H9 (cell line): ENCODE measurements around the gene RASSF7. TPM values are rescaled to one million over a fixed set of nuclear protein-coding genes. Genes with fewer than 3 reads are reported as not detected.

ENCODE experiments used
- DNase-seq: peaks from one replicate; pipeline ENCODE4 v3.0.0-alpha.2; 2017
- H2AFZ ChIP-seq: one replicate; pipeline ENCODE4 v1.6.1; 2013; ENCODE audit warnings: mild to moderate bottlenecking, low read length, control low read depth, moderate library complexity
- H2AK5ac ChIP-seq: 2 replicates; pipeline ENCODE4 v1.6.1; 2013; ENCODE audit warnings: low read length, control low read depth, mixed read lengths; ENCODE audit not compliant: insufficient read length
- H2BK120ac ChIP-seq: one replicate; pipeline ENCODE4 v1.6.1; 2013; ENCODE audit warnings: low read depth, mild to moderate bottlenecking, low read length, control low read depth, inconsistent platforms; ENCODE audit not compliant: poor library complexity, severe bottlenecking
- H2BK12ac ChIP-seq: 2 replicates; pipeline ENCODE4 v1.6.1; 2013; ENCODE audit warnings: low read length, control low read depth, mixed read lengths, low read depth; ENCODE audit not compliant: insufficient read length
- H2BK15ac ChIP-seq: 2 replicates; pipeline ENCODE4 v1.6.1; 2013; ENCODE audit warnings: low read depth, low read length, control low read depth
- H2BK20ac ChIP-seq: one replicate; pipeline ENCODE4 v1.6.1; 2013; ENCODE audit warnings: low read depth, mild to moderate bottlenecking, low read length, control low read depth, inconsistent platforms; ENCODE audit not compliant: poor library complexity, severe bottlenecking
- H2BK5ac ChIP-seq: 2 replicates; pipeline ENCODE4 v1.6.1; 2013; ENCODE audit warnings: low read length, control low read depth, mixed read lengths; ENCODE audit not compliant: insufficient read length
- H3K14ac ChIP-seq: 2 replicates; pipeline ENCODE4 v1.6.1; 2013; ENCODE audit warnings: low read length, control low read depth; ENCODE audit not compliant: insufficient read depth
- H3K18ac ChIP-seq: 2 replicates; pipeline ENCODE4 v1.6.1; 2013; ENCODE audit warnings: low read depth, mild to moderate bottlenecking, mixed read lengths, low read length, control low read depth; ENCODE audit not compliant: insufficient read length
- H3K23ac ChIP-seq: 2 replicates; pipeline ENCODE4 v1.6.1; 2013; ENCODE audit warnings: low read length, control low read depth, mixed read lengths, low read depth; ENCODE audit not compliant: insufficient read length
- H3K23me2 ChIP-seq: 2 replicates; pipeline ENCODE4 v1.6.1; 2013; ENCODE audit warnings: low read depth, mild to moderate bottlenecking, mixed read lengths, low read length, control low read depth; ENCODE audit not compliant: insufficient read length, poor library complexity, severe bottlenecking
- H3K27ac ChIP-seq: 2 replicates; pipeline ENCODE4 v1.5.1; 2013; ENCODE audit warnings: low read length, control low read depth, mixed read lengths, low read depth; ENCODE audit not compliant: insufficient read length
- H3K27me3 ChIP-seq: 2 replicates; pipeline ENCODE4 v1.6.1; 2013; ENCODE audit warnings: low read length, control low read depth, inconsistent platforms; ENCODE audit not compliant: insufficient read depth
- H3K4ac ChIP-seq: 2 replicates; pipeline ENCODE4 v1.6.1; 2013; ENCODE audit warnings: low read depth, mild to moderate bottlenecking, control low read depth, inconsistent platforms, low read length, moderate library complexity
- H3K4me1 ChIP-seq: 2 replicates; pipeline ENCODE4 v1.6.1; 2013; ENCODE audit warnings: low read length, control low read depth, inconsistent platforms; ENCODE audit not compliant: insufficient read depth
- H3K4me2 ChIP-seq: 2 replicates; pipeline ENCODE4 v1.6.1; 2013; ENCODE audit warnings: low read length, control low read depth, mixed read lengths; ENCODE audit not compliant: insufficient read length, insufficient read depth
- H3K56ac ChIP-seq: 2 replicates; pipeline ENCODE4 v1.6.1; 2013; ENCODE audit warnings: low read depth, mild to moderate bottlenecking, mixed read lengths, low read length, control low read depth; ENCODE audit not compliant: insufficient read length
- H3K79me1 ChIP-seq: 2 replicates; pipeline ENCODE4 v1.6.1; 2013; ENCODE audit warnings: low read depth, mild to moderate bottlenecking, moderate library complexity, low read length, control low read depth, inconsistent platforms; ENCODE audit not compliant: insufficient read depth, poor library complexity, severe bottlenecking
- H3K79me2 ChIP-seq: 2 replicates; pipeline ENCODE4 v1.6.1; 2013; ENCODE audit warnings: low read length, control low read depth, inconsistent platforms; ENCODE audit not compliant: insufficient read depth
- H3K9ac ChIP-seq: 2 replicates; pipeline ENCODE4 v1.6.1; 2013; ENCODE audit warnings: low read length, control low read depth, mixed read lengths; ENCODE audit not compliant: insufficient read length; ENCODE audit errors: extremely low read depth
- H3K9me3 ChIP-seq: one replicate; pipeline ENCODE4 v1.6.1; 2013; ENCODE audit warnings: low read depth, low read length, inconsistent platforms; ENCODE audit not compliant: control insufficient read depth
- H3T11ph ChIP-seq: one replicate; pipeline ENCODE4 v1.6.1; 2013; ENCODE audit warnings: mild to moderate bottlenecking, low read length, control low read depth, inconsistent platforms
- H4K20me1 ChIP-seq: one replicate; pipeline ENCODE4 v1.6.1; 2013; ENCODE audit not compliant: control insufficient read depth, insufficient read length, insufficient read depth
- H4K5ac ChIP-seq: 2 replicates; pipeline ENCODE4 v1.6.1; 2013; ENCODE audit warnings: low read depth, mild to moderate bottlenecking, mixed read lengths, low read length, control low read depth; ENCODE audit not compliant: insufficient read length
- H4K8ac ChIP-seq: replicated peaks from 2 replicates; pipeline ENCODE4 v1.6.1; 2013; ENCODE audit warnings: low read length, control low read depth, mixed read lengths, low read depth; ENCODE audit not compliant: insufficient read length
- H4K91ac ChIP-seq: 2 replicates; pipeline ENCODE4 v1.6.1; 2013; ENCODE audit warnings: low read depth, mild to moderate bottlenecking, moderate library complexity, mixed read lengths, low read length, control low read depth; ENCODE audit not compliant: insufficient read length
- H3K27ac Mint-ChIP-seq, 3 experiments: 2 replicates in 2 of 3; 3 replicates in 1 of 3; pipeline ENCODE4 v1.8.0; 2020 to 2021; ENCODE audit warnings: mixed read lengths in 3 of 3, mild to moderate bottlenecking in 1 of 3, moderate library complexity in 1 of 3
- H3K27me3 Mint-ChIP-seq: 2 replicates; pipeline ENCODE4 v1.8.0; 2021; ENCODE audit warnings: low read depth, mild to moderate bottlenecking, moderate library complexity, mixed read lengths
- H3K36me3 Mint-ChIP-seq, 3 experiments: 2 replicates in 2 of 3; 3 replicates in 1 of 3; pipeline ENCODE4 v1.8.0; 2020 to 2021; ENCODE audit warnings: low read depth in 3 of 3, mixed read lengths in 3 of 3; ENCODE audit not compliant: insufficient read depth in 1 of 3
- H3K4me1 Mint-ChIP-seq, 2 experiments: 2 replicates each; pipeline ENCODE4 v1.8.0; 2020; ENCODE audit warnings: mixed read lengths in 2 of 2
- H3K4me3 Mint-ChIP-seq, 2 experiments: 2 replicates in 1 of 2; 3 replicates in 1 of 2; pipeline ENCODE4 v1.8.0; 2020 to 2021; ENCODE audit warnings: mild to moderate bottlenecking in 2 of 2, mixed read lengths in 2 of 2, moderate library complexity in 1 of 2
- H3K9me3 Mint-ChIP-seq, 2 experiments: 2 replicates in 1 of 2; 3 replicates in 1 of 2; pipeline ENCODE4 v1.8.0; 2020; ENCODE audit warnings: mild to moderate bottlenecking in 2 of 2, mixed read lengths in 2 of 2, moderate library complexity in 1 of 2
- CTCF ChIP-seq: fragments of 200-600 bp; sonication (generic); conservative IDR thresholded peaks from 3 replicates; pipeline ENCODE4 v1.8.0; 2021; ENCODE audit warnings: antibody characterized with exemption, mild to moderate bottlenecking
- WGBS: extraction: QIAGEN DNeasy Blood & Tissue Kit; methylation state at CpG from one replicate; pipeline ENCODE4 v1.1.7; 2013; ENCODE audit warnings: missing lambda C conversion rate, low lambda C conversion rate, mixed read lengths; ENCODE audit not compliant: insufficient read length; ENCODE audit errors: extremely low coverage; 5-methylcytosine and 5-hydroxymethylcytosine counted together
- total RNA-seq: library from RNA; stranded (reverse); gene quantifications from 2 replicates; pipeline ENCODE4 v1.2.1, GENCODE V29; 2021

RASSF7 gene
- total RNA-seq, 1 experiment from 2014 or later = 26.3 TPM

GRCh38 chr11:512761-513595 lies 47.8 kb upstream of the RASSF7 start:
- no peaks in the 10 kb centered on the region for H3K79me1 ChIP-seq
- no peak overlapping the region for H2BK15ac ChIP-seq
- DNase-seq = no peak
- TF ChIP-seq CTCF = no peak
- H2BK120ac ChIP-seq = no peak overlapping the region
- no peaks in the 10 kb centered on the region for H3K9me3 ChIP-seq
- H3K23me2 ChIP-seq = no peaks in the 10 kb centered on the region
- H4K91ac ChIP-seq = no peak overlapping the region
- peaks cover 20% of the 10 kb centered on the region in 2 experiments for H3K9me3 Mint-ChIP-seq
- no peak overlapping the region for H4K5ac ChIP-seq
- H2BK20ac ChIP-seq = no peak overlapping the region
- peaks cover 4 to 6% of the 10 kb centered on the region in 2 experiments for H3K4me1 Mint-ChIP-seq
- no peak overlapping the region for H2BK12ac ChIP-seq
- no peak overlapping the region for H3K4ac ChIP-seq
- no peaks in the 10 kb centered on the region; the same call in 1 of the 2 replicates for H3K27me3 ChIP-seq
- H3T11ph ChIP-seq = no peak overlapping the region
- no peak overlapping the region for H2AFZ ChIP-seq
- H3K9ac ChIP-seq = no peak overlapping the region
- H3K4me3 Mint-ChIP-seq = no peak overlapping the region; a peak in 1 of 5 replicates
- no peaks in the 10 kb centered on the region for H3K4me1 ChIP-seq
- no peak overlapping the region for H3K18ac ChIP-seq
- H4K8ac ChIP-seq = no peak overlapping the region
- no peaks in the 10 kb centered on the region for H4K20me1 ChIP-seq
- no peak overlapping the region for H2BK5ac ChIP-seq
- no peak overlapping the region for H3K4me2 ChIP-seq
- no peak overlapping the region for H3K27ac ChIP-seq
- no peak overlapping the region for H2AK5ac ChIP-seq
- no peak overlapping the region for H3K56ac ChIP-seq
- no peak overlapping the region for H3K27ac Mint-ChIP-seq
- WGBS = no CpG with 5 or more reads among the region's 29 CpGs
- peaks cover 40 to 51% (median 44%) of the 10 kb centered on the region in 3 experiments for H3K36me3 Mint-ChIP-seq
- H3K14ac ChIP-seq = no peak overlapping the region
- H3K23ac ChIP-seq = no peak overlapping the region
- no peaks in the 10 kb centered on the region for H3K79me2 ChIP-seq
- no peaks in the 10 kb centered on the region; the same call in none of the 2 replicates for H3K27me3 Mint-ChIP-seq
